Measurements from ENCODE around the gene EPGN.

DNA sequence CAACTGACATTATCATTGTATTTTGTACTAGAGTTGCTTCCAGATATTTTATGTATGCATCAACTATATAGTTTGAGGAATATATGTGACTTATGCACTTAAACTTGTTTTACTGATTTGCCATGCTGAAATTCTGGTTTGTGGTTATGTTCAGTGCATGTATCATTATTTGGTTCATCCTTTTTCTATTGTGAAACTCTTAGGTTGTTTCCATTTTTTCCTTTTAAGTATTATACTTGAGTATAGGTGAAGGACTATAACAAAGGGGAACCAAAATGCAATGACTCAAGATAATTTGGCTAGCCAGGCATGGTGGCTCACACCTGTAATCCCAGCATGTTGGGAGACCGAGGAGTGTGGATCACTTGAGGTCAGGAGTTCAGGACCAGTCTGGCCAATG, 21.1 kb upstream of the EPGN start:
- TF ChIP-seq EZH2 (IDR thresholded peaks at IDR 0.05) (no peak), FOXP2 (optimal IDR thresholded peaks at IDR 0.05; ENCODE audit: control extremely low read depth, extremely low read length, insufficient read depth) (no peak)
